ENCODE results near the gene DNMT3B. TPM values are rescaled to one million over a fixed set of nuclear protein-coding genes. Genes with fewer than 3 reads are reported as not detected.
A peak's percentile ranks its signal among the peaks of the same experiment; 100 is the strongest.

Gene DNMT3B
- total and polyA plus RNA-seq, 9 of the 15 experiments (the other 6 are each of a cell fraction or from before 2014, with no cell fraction given), result 9.3 to 74.8 (median 49.1) TPM

GRCh38 chr20:32752458-32753250 lies 9.5 kb upstream of the DNMT3B start (continued):
- TF ChIP-seq FOXP4 (CRISPR knock-in tag; IDR thresholded peaks at IDR 0.05; ENCODE audit: borderline replicate concordance) (no peak), EP300 (IDR thresholded peaks at IDR 0.05; ENCODE audit: low read length) (peak; percentile 98), RBM14 (IDR thresholded peaks at IDR 0.05; ENCODE audit: borderline replicate concordance, insufficient read depth, low read depth, low read length) (no peak), TCF7L2 (IDR thresholded peaks at IDR 0.05; ENCODE audit: low read depth, low read length) (no peak), ZNF212 (CRISPR knock-in tag; IDR thresholded peaks at IDR 0.05) (no peak), POU5F1 (IDR thresholded peaks at IDR 0.05; ENCODE audit: borderline replicate concordance, low read depth, low read length, partially characterized antibody) (no peak), FOS (IDR thresholded peaks at IDR 0.05; ENCODE audit: extremely low read depth, insufficient read length) (no peak), MIER1 (IDR thresholded peaks at IDR 0.05; ENCODE audit: low read depth) (peak; percentile 66), ADNP (tag; IDR thresholded peaks at IDR 0.05) (peak; percentile 92), ZNF184 (CRISPR knock-in tag; IDR thresholded peaks at IDR 0.05) (no peak), MCM5 (IDR thresholded peaks at IDR 0.05; ENCODE audit: low read depth) (no peak), C11orf30 (IDR thresholded peaks at IDR 0.05; ENCODE audit: low read depth) (peak; percentile 99), ZKSCAN8 (CRISPR knock-in tag; IDR thresholded peaks at IDR 0.05) (peak; percentile 76; the same call in 1 of the 2 replicates), SRSF9 (IDR thresholded peaks at IDR 0.05; ENCODE audit: borderline replicate concordance, low read depth, low read length) (no peak), ZNF354B (CRISPR knock-in tag; IDR thresholded peaks at IDR 0.05) (no peak), HMGN3 (IDR thresholded peaks at IDR 0.05; ENCODE audit: borderline replicate concordance, extremely low read depth, insufficient read length, low read depth, low read length) (peak; percentile 83), ZBTB5 (IDR thresholded peaks at IDR 0.05) (no peak), ZFP36 (IDR thresholded peaks at IDR 0.05; ENCODE audit: low read depth, low read length, partially characterized antibody) (peak; percentile 97), NRF1 (conservative IDR thresholded peaks at IDR 0.05 in 1 of 2, IDR thresholded peaks at IDR 0.05 in 1 of 2) (peak; percentile 31 to 37; a peak in 3 of 4 replicates), PML (IDR thresholded peaks at IDR 0.05; ENCODE audit: low read length) (peak; percentile 95), SRF (CRISPR knock-in tag; IDR thresholded peaks at IDR 0.05) (no peak; a peak in 1 of 4 replicates), CTBP1 (IDR thresholded peaks at IDR 0.05; ENCODE audit: borderline replicate concordance) (peak; percentile 99)
- TF ChIP-seq, protein P1, sequence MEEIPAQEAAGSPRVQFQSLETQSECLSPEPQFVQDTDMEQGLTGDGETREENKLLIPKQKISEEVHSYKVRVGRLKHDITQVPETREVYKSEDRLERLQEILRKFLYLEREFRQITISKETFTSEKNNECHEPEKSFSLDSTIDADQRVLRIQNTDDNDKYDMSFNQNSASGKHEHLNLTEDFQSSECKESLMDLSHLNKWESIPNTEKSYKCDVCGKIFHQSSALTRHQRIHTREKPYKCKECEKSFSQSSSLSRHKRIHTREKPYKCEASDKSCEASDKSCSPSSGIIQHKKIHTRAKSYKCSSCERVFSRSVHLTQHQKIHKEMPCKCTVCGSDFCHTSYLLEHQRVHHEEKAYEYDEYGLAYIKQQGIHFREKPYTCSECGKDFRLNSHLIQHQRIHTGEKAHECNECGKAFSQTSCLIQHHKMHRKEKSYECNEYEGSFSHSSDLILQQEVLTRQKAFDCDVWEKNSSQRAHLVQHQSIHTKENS (CRISPR knock-in tag; IDR thresholded peaks at IDR 0.05), result no peak

Measured in K562 (cell line).